ENCODE results near the gene POLR2I. TPM values are rescaled to one million over a fixed set of nuclear protein-coding genes. Genes with fewer than 3 reads are reported as not detected.

The POLR2I gene
- total RNA-seq, 2 donors from 2014 or later = 22.1 to 32.6 TPM

GRCh38 chr19:36103842-36104552 lies 10.7 kb downstream of the POLR2I start:
- Histone ChIP-seq H3K27ac (no peak overlapping the region), H3K27me3 (replicated peaks; ENCODE audit: insufficient read depth) (no peaks in the 10 kb centered on the region), H3K4me3 (no peak overlapping the region), H3K4me1 (ENCODE audit: control insufficient read depth in 1 of 2, low read depth in 2 of 2) (no peaks in the 10 kb centered on the region), H3K36me3 (peaks cover 6% of the 10 kb centered on the region), H3K9me3 (no peaks in the 10 kb centered on the region)
- no peak for TF ChIP-seq CTCF (IDR thresholded peaks at IDR 0.05)
- DNase-seq (ENCODE audit: low spot score) (no peak), ATAC-seq (ENCODE audit: insufficient number of reproducible peaks, low FRiP score, low read depth) (no peak)

GRCh38 chr19:36103040-36103626 lies 11.5 kb downstream of the POLR2I start:
- H3K9me3 ChIP-seq = no peaks in the 10 kb centered on the region
- peaks cover 6% of the 10 kb centered on the region for H3K36me3 ChIP-seq
- no peak overlapping the region for H3K4me3 ChIP-seq
- no peak for TF ChIP-seq CTCF (IDR thresholded peaks at IDR 0.05)
- H3K27me3 ChIP-seq (replicated peaks; ENCODE audit: insufficient read depth) = no peaks in the 10 kb centered on the region
- ATAC-seq (ENCODE audit: insufficient number of reproducible peaks, low FRiP score, low read depth) = no peak
- H3K4me1 ChIP-seq (ENCODE audit: control insufficient read depth in 1 of 2, low read depth in 2 of 2) = no peaks in the 10 kb centered on the region
- H3K27ac ChIP-seq = no peak overlapping the region
- DNase-seq (ENCODE audit: low spot score) = no peak

GRCh38 chr19:36101550-36102327 lies 12.9 kb downstream of the POLR2I start:
- no peak for TF ChIP-seq CTCF (IDR thresholded peaks at IDR 0.05)
- ATAC-seq (ENCODE audit: insufficient number of reproducible peaks, low FRiP score, low read depth) (no peak), DNase-seq (ENCODE audit: low spot score) (no peak)
- Histone ChIP-seq H3K27ac (no peak overlapping the region), H3K4me1 (ENCODE audit: control insufficient read depth in 1 of 2, low read depth in 2 of 2) (no peaks in the 10 kb centered on the region), H3K9me3 (no peaks in the 10 kb centered on the region), H3K36me3 (peaks cover 4% of the 10 kb centered on the region), H3K27me3 (replicated peaks; ENCODE audit: insufficient read depth) (no peaks in the 10 kb centered on the region), H3K4me3 (no peak overlapping the region)

GRCh38 chr19:36100476-36100875 lies 14.2 kb downstream of the POLR2I start:
- H3K9me3 ChIP-seq = no peaks in the 10 kb centered on the region
- no peak for DNase-seq (ENCODE audit: low spot score)
- H3K4me3 ChIP-seq = no peak overlapping the region
- no peak for ATAC-seq (ENCODE audit: insufficient number of reproducible peaks, low FRiP score, low read depth)
- no peak for TF ChIP-seq CTCF (IDR thresholded peaks at IDR 0.05)
- H3K4me1 ChIP-seq (ENCODE audit: control insufficient read depth in 1 of 2, low read depth in 2 of 2) = no peaks in the 10 kb centered on the region
- H3K27ac ChIP-seq = no peak overlapping the region
- H3K36me3 ChIP-seq = no peaks in the 10 kb centered on the region
- no peaks in the 10 kb centered on the region for H3K27me3 ChIP-seq (replicated peaks; ENCODE audit: insufficient read depth)

- ATAC-seq (ENCODE audit: insufficient number of reproducible peaks, low FRiP score, low read depth) = no peak
These were observed 15.4 kb downstream of the POLR2I start for GRCh38 chr19:36099166-36099785.

More at GRCh38 chr19:36099166-36099785, 15.4 kb downstream of the POLR2I start:
- Histone ChIP-seq H3K4me1 (ENCODE audit: control insufficient read depth in 1 of 2, low read depth in 2 of 2) (no peaks in the 10 kb centered on the region), H3K36me3 (no peaks in the 10 kb centered on the region), H3K9me3 (no peaks in the 10 kb centered on the region), H3K27me3 (replicated peaks; ENCODE audit: insufficient read depth) (no peaks in the 10 kb centered on the region), H3K27ac (no peak overlapping the region), H3K4me3 (no peak overlapping the region)
- no peak for TF ChIP-seq CTCF (IDR thresholded peaks at IDR 0.05)
- no peak for DNase-seq (ENCODE audit: low spot score)
